ENCODE data around the gene CLDN20.

- TF ChIP-seq, protein P1, sequence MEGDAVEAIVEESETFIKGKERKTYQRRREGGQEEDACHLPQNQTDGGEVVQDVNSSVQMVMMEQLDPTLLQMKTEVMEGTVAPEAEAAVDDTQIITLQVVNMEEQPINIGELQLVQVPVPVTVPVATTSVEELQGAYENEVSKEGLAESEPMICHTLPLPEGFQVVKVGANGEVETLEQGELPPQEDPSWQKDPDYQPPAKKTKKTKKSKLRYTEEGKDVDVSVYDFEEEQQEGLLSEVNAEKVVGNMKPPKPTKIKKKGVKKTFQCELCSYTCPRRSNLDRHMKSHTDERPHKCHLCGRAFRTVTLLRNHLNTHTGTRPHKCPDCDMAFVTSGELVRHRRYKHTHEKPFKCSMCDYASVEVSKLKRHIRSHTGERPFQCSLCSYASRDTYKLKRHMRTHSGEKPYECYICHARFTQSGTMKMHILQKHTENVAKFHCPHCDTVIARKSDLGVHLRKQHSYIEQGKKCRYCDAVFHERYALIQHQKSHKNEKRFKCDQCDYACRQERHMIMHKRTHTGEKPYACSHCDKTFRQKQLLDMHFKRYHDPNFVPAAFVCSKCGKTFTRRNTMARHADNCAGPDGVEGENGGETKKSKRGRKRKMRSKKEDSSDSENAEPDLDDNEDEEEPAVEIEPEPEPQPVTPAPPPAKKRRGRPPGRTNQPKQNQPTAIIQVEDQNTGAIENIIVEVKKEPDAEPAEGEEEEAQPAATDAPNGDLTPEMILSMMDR (IDR thresholded peaks at IDR 0.05), result no peak
- no peak for TF ChIP-seq POLR2A (IDR thresholded peaks at IDR 0.05)
These were observed 10.3 kb downstream of the CLDN20 start for GRCh38 chr6:155274106-155274505.

Measured in lower leg skin (tissue), 3 donors.